Raji (cell line): ENCODE results near the gene CD93.

Experiments used
- POLR2A ChIP-seq: IDR thresholded peaks from 2 replicates; pipeline ENCODE4 v1.6.1; 2011; ENCODE audit warnings: low read depth, low read length, control low read depth; ENCODE audit not compliant: insufficient read depth

CD93 gene

GRCh38 chr20:23086056-23086566 lies at the start of gene CD93:
TSS of gene CD93 (minus strand) at chr20:23086324. CDS start at chr20:23086192, 132 bp downstream.
- no peak for TF ChIP-seq POLR2A

- TF ChIP-seq POLR2A: no peak
Observed at GRCh38 chr20:23133560-23133998, 47.5 kb upstream of the CD93 start.

- no peak for TF ChIP-seq POLR2A
Observed at GRCh38 chr20:23132930-23133559, 46.9 kb upstream of the CD93 start.

GRCh38 chr20:23132293-23132929 lies 46.3 kb upstream of the CD93 start:
- TF ChIP-seq POLR2A: no peak

GRCh38 chr20:23131766-23132165 lies 45.6 kb upstream of the CD93 start:
- no peak for TF ChIP-seq POLR2A

GRCh38 chr20:23130622-23131140 lies 44.6 kb upstream of the CD93 start:
- TF ChIP-seq POLR2A: no peak

- no peak for TF ChIP-seq POLR2A
Observed at GRCh38 chr20:23129891-23130621, 43.9 kb upstream of the CD93 start.

GRCh38 chr20:23129266-23129665 lies 43.1 kb upstream of the CD93 start:
- no peak for TF ChIP-seq POLR2A

- no peak for TF ChIP-seq POLR2A
Observed at GRCh38 chr20:23128461-23129125, 42.5 kb upstream of the CD93 start.

- no peak for TF ChIP-seq POLR2A
Observed at GRCh38 chr20:23127506-23128279, 41.6 kb upstream of the CD93 start.

- TF ChIP-seq POLR2A: no peak
Observed at GRCh38 chr20:23126281-23127061, 40.3 kb upstream of the CD93 start.

GRCh38 chr20:23125625-23126191 lies 39.6 kb upstream of the CD93 start:
- no peak for TF ChIP-seq POLR2A

GRCh38 chr20:23125159-23125558 lies 39.0 kb upstream of the CD93 start:
- no peak for TF ChIP-seq POLR2A
